ENCODE data around the gene DGKB. TPM values are rescaled to one million over a fixed set of nuclear protein-coding genes. Genes with fewer than 3 reads are reported as not detected.

Gene DGKB
- total RNA-seq, 1 donor from 2014 or later: 0.30 TPM

DNA sequence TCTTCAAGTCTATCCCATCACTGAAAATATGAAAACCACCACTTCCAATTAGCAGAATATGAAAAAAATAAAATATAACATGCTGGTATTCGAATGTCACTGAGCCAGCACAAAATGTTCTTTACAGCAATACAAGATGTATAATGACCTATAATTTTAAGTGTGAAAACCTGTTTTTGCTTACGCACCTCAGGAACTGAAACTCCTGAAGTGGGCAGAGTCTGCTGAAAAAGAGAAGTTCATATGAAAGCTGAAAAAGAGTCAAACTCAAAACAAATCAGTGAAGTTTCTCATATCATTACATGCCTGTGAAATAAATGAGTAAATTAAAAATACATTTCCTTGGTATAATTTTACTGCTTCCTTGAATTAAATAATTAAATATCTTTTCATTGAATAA lies 272.5 kb downstream of the DGKB start:
- TF ChIP-seq, protein P1, sequence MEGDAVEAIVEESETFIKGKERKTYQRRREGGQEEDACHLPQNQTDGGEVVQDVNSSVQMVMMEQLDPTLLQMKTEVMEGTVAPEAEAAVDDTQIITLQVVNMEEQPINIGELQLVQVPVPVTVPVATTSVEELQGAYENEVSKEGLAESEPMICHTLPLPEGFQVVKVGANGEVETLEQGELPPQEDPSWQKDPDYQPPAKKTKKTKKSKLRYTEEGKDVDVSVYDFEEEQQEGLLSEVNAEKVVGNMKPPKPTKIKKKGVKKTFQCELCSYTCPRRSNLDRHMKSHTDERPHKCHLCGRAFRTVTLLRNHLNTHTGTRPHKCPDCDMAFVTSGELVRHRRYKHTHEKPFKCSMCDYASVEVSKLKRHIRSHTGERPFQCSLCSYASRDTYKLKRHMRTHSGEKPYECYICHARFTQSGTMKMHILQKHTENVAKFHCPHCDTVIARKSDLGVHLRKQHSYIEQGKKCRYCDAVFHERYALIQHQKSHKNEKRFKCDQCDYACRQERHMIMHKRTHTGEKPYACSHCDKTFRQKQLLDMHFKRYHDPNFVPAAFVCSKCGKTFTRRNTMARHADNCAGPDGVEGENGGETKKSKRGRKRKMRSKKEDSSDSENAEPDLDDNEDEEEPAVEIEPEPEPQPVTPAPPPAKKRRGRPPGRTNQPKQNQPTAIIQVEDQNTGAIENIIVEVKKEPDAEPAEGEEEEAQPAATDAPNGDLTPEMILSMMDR (IDR thresholded peaks at IDR 0.05; ENCODE audit: borderline replicate concordance): no peak
- DNase-seq: no peak
- intact Hi-C loops (cut with micrococcal nuclease): no loop called here
- Histone ChIP-seq H3K4me3 (no peak overlapping the region), H3K9me3 (replicated peaks) (no peaks in the 10 kb centered on the region), H3K4me1 (no peaks in the 10 kb centered on the region), H3K27me3 (ENCODE audit: low read depth) (no peaks in the 10 kb centered on the region), H3K27ac (replicated peaks) (no peak overlapping the region), H3K36me3 (no peaks in the 10 kb centered on the region)

- H3K27ac ChIP-seq (replicated peaks): no peak overlapping the region
- TF ChIP-seq, protein P1 (IDR thresholded peaks at IDR 0.05; ENCODE audit: borderline replicate concordance): no peak
- H3K27me3 ChIP-seq (ENCODE audit: low read depth): no peaks in the 10 kb centered on the region
- no peaks in the 10 kb centered on the region for H3K9me3 ChIP-seq (replicated peaks)
- no peak for DNase-seq
- H3K4me1 ChIP-seq: no peaks in the 10 kb centered on the region
- H3K4me3 ChIP-seq: no peak overlapping the region
- intact Hi-C loops (cut with micrococcal nuclease): no loop called here
- H3K36me3 ChIP-seq: no peaks in the 10 kb centered on the region
Observed at GRCh38 chr7:14628516-14628915, 274.0 kb downstream of the DGKB start.

DNA sequence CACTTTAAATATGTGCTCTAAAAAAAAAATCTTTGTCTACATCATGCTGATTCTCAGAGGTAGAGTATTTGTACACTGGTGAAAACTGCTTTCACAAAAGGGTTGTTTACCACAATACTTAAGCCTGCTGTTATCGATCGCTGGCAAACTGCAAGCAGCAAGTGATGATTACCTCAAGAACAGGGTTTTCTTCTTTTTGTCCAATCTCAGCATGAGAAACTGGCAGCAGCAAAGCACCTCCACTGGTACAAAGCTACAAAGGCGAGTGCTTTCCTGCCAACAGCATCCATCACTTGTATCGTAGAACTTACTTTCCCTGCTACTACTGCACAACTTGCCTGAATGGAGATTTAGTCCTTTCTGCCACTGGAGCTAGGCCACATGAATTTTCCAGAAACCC lies 276.5 kb downstream of the DGKB start:
- intact Hi-C loops (cut with micrococcal nuclease): no loop called here
- TF ChIP-seq, protein P1 (IDR thresholded peaks at IDR 0.05; ENCODE audit: borderline replicate concordance): no peak

DNA sequence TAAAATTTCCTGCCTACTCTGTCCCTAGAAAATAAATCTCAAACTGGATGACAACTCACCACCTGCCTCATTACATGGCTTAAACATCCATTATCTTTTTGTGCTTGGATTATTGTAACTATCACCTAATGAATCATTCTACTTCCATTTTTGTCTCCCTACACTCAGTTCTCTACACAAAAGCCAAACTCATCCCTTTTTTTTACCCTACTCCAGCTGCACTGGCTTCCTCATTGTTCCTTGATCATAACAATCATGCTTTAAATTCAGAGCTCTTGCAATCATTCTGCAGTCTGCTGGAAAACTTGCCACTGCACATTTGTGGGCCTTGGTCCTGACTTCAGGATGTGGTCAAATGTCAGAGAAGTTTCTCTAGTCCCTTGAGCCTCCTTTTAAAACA lies 280.0 kb downstream of the DGKB start:
- Histone ChIP-seq H3K27me3 (ENCODE audit: low read depth) (no peaks in the 10 kb centered on the region), H3K4me3 (no peak overlapping the region), H3K36me3 (no peaks in the 10 kb centered on the region), H3K27ac (replicated peaks) (no peak overlapping the region), H3K9me3 (replicated peaks) (no peaks in the 10 kb centered on the region), H3K4me1 (no peaks in the 10 kb centered on the region)
- intact Hi-C loops (cut with micrococcal nuclease): no loop called here
- TF ChIP-seq, protein P1 (IDR thresholded peaks at IDR 0.05; ENCODE audit: borderline replicate concordance): no peak
- no peak for DNase-seq

More for the DNA sequence above, 276.5 kb downstream of the DGKB start:
- H3K36me3 ChIP-seq: no peaks in the 10 kb centered on the region
- no peaks in the 10 kb centered on the region for H3K4me1 ChIP-seq
- H3K27ac ChIP-seq (replicated peaks): no peak overlapping the region
- no peaks in the 10 kb centered on the region for H3K27me3 ChIP-seq (ENCODE audit: low read depth)
- no peak overlapping the region for H3K4me3 ChIP-seq
- DNase-seq: no peak
- no peaks in the 10 kb centered on the region for H3K9me3 ChIP-seq (replicated peaks)

DNA sequence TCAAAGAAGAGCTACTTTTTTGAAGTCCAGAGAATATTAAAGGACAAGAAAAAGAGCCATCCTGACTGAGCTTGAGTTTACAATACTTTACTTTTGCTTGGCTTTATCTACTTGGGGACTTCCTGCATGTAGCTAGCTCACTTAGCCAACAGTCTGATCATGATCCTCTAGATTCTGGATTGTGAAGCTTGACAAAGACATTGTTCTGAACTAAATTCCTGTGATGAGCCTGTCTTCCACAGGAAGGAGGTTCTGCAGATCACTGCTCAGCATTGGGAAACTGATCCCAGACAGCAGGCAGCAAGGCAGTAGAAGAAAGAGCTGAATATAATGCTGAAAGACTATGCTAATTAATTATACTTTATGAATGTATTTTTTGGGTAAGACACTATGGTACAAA lies 296.4 kb downstream of the DGKB start:
- no peak for DNase-seq
- Histone ChIP-seq H3K4me3 (no peak overlapping the region), H3K36me3 (no peaks in the 10 kb centered on the region), H3K27me3 (ENCODE audit: low read depth) (no peaks in the 10 kb centered on the region), H3K27ac (replicated peaks) (no peak overlapping the region), H3K9me3 (replicated peaks) (no peaks in the 10 kb centered on the region), H3K4me1 (peaks cover 3% of the 10 kb centered on the region)
- TF ChIP-seq, protein P1 (IDR thresholded peaks at IDR 0.05; ENCODE audit: borderline replicate concordance): no peak
- intact Hi-C loops (cut with micrococcal nuclease): no loop called here

- Histone ChIP-seq H3K4me3 (no peak overlapping the region), H3K4me1 (peaks cover 4% of the 10 kb centered on the region), H3K36me3 (no peaks in the 10 kb centered on the region), H3K27ac (replicated peaks) (no peak overlapping the region), H3K27me3 (ENCODE audit: low read depth) (no peaks in the 10 kb centered on the region), H3K9me3 (replicated peaks) (no peaks in the 10 kb centered on the region)
- TF ChIP-seq, protein P1 (IDR thresholded peaks at IDR 0.05; ENCODE audit: borderline replicate concordance): no peak
- DNase-seq: no peak
- intact Hi-C loops (cut with micrococcal nuclease): no loop called here
Observed at GRCh38 chr7:14604606-14605005, 297.9 kb downstream of the DGKB start.

All from left ventricle myocardium inferior (tissue), 1 donor.